GM19035 (cell line): ENCODE results near the gene EPS8.

ENCODE experiments used
- ATAC-seq: cut with Tn5 transposase; IDR thresholded peaks from one replicate; pipeline ENCODE4 v1.9.1; 2021; ENCODE audit not compliant: unreplicated experiment

Gene EPS8

GRCh38 chr12:15789220-15790171, at the start of gene EPS8:
Gene EPS8, minus strand, starts transcription at chr12:15789388. Its CDS starts 106,437 bp downstream, at chr12:15682951.
- peak; percentile 91 for ATAC-seq

DNA sequence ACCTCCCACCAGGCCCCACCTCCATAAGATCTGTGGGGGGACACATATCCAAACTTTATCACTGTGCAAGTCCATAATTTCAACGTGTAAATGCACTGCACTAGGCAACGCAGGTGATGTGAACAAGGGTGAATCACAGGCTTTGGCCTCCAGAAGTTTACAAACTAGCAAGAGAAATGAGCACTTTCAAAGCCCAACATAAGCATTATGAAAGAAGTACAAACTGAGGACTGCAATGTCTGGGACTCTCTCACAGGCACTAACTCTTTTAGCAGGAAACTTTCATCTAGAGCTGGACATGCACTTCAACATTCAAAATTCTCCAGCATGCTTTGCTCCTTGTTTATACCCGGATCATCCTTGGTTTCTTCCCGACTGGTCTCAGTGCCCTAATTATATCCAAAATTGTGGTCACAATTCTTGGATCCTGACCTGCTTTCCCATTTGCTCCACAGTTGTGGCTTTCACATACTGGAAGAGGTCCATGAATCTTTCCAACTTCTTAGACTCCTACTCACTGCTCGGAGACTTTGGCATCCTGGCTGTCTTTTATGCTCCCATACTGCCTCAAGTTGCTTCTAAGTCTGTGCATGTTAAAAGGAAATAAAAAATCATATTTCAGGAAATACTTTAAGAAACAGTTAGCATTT, 48.1 kb upstream of the EPS8 start:
- no peak for ATAC-seq

DNA sequence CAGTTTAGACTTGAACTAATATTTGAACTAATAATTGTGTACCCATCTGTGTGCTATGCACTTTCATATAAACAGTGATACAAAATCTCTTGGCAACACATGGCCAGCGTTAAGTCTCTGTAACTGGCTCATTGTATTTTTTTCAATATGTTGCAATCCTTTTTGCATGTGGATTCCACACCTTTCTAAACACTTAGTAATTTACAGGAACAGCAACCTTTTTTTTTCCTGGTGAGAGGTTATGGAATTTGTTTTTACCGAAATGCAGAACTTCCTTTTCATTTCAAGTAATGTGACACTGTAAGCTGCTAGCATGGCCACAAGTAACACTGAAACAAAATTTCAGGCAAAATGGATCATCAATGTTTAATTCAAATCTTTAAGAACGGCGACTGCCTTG, 45.4 kb upstream of the EPS8 start:
- no peak for ATAC-seq

GRCh38 chr12:15831315-15831978, 42.3 kb upstream of the EPS8 start:
- ATAC-seq = no peak

GRCh38 chr12:15830538-15830937, 41.4 kb upstream of the EPS8 start:
- ATAC-seq = no peak

DNA sequence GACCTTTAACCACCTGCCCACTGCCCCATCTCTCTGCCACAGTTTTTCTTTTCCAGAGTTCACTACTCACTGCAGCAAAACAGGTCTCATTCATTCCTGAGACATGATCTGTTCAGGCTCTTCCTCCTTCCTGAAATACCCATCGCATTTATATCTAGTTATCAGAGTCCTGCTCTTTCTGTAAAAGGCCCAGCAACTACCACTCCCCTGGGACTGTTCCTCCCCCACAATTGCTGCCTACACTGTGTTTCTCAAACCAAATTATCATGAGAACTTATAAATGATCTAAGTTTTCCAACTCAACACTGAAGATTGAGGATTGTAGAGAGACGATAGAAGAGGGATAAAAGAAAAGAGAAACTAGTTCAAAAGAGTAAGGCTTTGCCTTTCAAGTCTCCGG, 40.8 kb upstream of the EPS8 start:
- ATAC-seq = no peak

DNA sequence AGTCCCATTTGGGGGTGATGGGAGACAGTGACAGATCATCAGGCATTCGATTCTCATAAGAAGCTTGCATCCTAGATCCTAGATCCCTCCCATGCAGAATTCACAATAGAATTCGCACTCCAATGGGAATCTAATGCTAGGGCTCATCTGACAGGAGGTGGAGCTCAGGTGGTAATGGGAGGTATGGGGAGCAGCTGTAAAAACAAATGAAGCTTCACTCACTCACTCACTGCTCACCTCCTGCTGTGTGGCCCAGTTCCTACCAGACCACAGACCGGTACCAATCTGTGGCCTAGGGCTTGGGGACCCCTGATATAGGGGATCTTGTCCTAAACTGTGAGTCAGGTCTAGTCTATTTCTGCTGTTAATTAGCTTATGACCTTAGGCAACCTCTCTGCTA, 40.1 kb upstream of the EPS8 start:
- ATAC-seq = no peak

- ATAC-seq = no peak
Observed at GRCh38 chr12:15827136-15827535, 37.9 kb upstream of the EPS8 start.

DNA sequence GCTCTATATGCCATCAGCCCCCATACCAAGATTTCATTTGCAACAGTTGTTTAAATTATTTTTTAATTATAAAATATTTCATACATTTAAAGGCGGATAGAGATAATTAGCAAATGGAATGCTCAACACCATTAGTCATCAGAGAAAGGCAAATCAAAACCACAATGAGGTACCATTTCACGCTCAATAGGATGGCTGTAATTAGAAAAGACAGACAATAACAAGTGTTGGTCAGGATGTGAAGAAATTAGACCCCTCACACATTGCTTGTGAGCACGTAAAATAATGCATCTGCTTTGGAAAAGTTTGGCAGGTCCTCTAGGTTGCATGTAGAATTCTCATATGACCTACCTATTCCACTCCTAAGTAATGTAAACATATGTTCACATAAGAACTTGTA, 35.3 kb upstream of the EPS8 start:
- no peak for ATAC-seq

GRCh38 chr12:15823360-15824128, 34.4 kb upstream of the EPS8 start:
- ATAC-seq = no peak

DNA sequence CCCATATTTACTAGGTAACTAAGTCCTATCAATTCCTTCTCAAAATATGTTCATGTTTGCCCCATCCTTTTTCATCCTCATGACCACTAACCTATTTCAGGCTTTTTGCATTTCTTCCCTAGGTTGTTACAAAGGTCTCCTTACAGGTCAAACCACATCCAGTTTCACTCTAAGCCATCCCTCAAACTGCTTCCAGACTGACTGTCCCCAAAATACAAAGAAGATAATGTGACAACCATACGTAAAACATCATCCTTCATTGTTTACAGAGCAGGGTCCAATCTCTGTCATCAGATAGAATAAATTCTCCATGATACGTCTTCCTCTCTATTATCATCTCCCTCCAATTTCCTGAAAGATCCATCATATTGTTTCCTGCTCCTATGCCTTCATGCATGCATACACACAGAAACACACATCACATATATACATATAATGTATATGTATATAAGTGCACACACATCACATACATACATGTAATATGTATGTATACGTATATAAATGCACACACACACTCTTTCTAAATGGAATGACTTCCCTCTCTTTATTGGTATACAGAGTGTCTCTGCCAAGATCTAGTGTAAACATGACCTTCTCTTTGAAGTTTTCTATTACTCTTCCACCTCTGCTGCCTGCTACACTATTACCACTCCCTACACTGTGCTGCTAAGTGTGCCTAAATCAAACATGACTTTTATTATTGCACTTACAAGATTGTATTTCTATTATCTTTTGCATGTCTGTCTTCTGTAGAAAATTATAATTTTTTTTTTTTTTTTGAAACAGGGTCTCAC, 30.7 kb upstream of the EPS8 start:
- ATAC-seq = no peak

GRCh38 chr12:15818418-15818817, 29.2 kb upstream of the EPS8 start:
- no peak for ATAC-seq

DNA sequence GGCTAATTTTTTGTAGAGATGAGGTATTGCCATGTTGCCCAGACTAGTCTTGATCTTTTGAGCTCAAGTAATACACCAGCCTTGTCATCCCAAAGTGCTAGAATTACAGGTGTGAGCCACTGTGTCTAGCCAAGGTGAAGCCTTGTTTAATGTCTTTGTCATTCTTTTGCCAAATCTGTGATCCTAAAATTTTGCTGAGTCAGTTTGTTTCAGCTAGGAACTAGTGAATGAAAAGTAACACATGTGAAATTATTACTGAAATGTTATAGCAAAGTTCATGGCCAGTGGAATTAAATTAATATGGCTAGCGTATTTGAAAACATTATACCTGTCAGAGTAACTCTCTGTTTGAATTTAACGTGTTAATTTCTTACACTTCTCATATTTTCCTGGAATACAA, 26.5 kb upstream of the EPS8 start:
- no peak for ATAC-seq

GRCh38 chr12:15811214-15812127, 22.3 kb upstream of the EPS8 start:
- no peak for ATAC-seq

- ATAC-seq = no peak
Observed at GRCh38 chr12:15808652-15809051, 19.5 kb upstream of the EPS8 start.

DNA sequence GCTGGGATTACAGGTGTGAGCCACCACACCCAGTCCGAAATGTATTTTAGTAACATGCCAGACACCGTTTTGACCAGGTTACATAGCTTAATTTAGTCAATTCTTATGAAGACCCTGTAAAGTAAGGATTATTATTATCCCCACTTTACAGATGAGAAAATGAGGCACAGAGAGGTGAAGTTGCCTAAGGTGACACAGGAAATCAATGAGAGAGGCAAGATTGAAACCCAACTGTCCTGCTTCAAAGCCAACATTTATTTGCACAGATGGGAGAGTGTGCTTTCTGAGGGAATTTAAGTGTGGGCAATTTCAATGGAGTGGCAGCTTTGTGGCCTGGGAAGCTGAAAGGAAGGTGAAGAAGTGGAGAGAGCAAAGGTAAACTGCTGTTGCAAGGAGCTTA, 19.1 kb upstream of the EPS8 start:
- no peak for ATAC-seq

DNA sequence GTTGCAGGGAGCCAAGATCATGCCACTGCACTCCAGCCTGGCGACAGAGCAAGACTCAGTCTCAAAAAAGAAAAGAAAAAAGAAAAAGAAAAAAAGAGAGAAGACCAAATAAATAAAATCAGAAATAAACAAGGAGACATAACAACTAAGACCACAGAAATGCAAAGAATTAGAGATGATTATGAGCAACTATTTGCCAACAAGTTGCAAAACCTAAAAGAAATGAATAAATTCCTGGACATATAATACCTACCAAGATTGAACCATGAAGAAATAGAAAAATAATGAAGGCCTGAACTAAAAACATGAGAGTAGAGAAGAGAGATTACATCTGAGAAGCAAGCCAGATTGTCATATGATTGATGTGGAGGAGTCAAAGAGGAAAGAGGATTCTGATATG, 17.6 kb upstream of the EPS8 start:
- ATAC-seq = no peak

GRCh38 chr12:15801770-15802744, 12.9 kb upstream of the EPS8 start:
- ATAC-seq = no peak
